DOHH2 (cell line): ENCODE results near the gene ARHGAP24.

ENCODE experiments used
- CTCF ChIP-seq: fragments of 200-600 bp; sonication (generic); IDR thresholded peaks from one replicate; pipeline ENCODE4 v1.5.1; 2014; ENCODE audit warnings: antibody characterized with exemption, mild to moderate bottlenecking, low read depth, low read length; ENCODE audit not compliant: poor library complexity, severe bottlenecking
- EZH2phosphoT487 ChIP-seq: fragments of 200-600 bp; sonication (generic); IDR thresholded peaks from 2 replicates; pipeline ENCODE4 v1.6.1; 2017; ENCODE audit warnings: borderline replicate concordance, mild to moderate bottlenecking, antibody characterized with exemption, low read length, moderate library complexity, mixed read lengths

GRCh38 chr4:86001591-86001990, 526.6 kb downstream of the ARHGAP24 start:
- TF ChIP-seq CTCF (no peak), EZH2phosphoT487 (no peak)
